GM12878 (cell line): Measurements from ENCODE around the gene HRC. TPM values are rescaled to one million over a fixed set of nuclear protein-coding genes. Genes with fewer than 3 reads are reported as not detected.

ENCODE experiments used
- ATAC-seq: fragments of 200-7000 bp; cut with Tn5 transposase; 3 replicates; pipeline ENCODE4 v1.9.1; 2020; ENCODE audit warnings: mild to moderate bottlenecking, moderate library complexity
- BruUV-seq: library from RNA; stranded (reverse); fragments of 400-500 nt; replicated peaks from 2 replicates; lab custom pipeline; 2021; lab: Mats Ljungman, UMichigan
- CTCF ChIA-PET: fragments of 300-600 bp; sonication (Branson Sonifier 250); formaldehyde crosslinking; extraction: SDS; loops from one replicate; lab custom pipeline; 2021; ENCODE audit warnings: inconsistent platforms; lab: Yijun Ruan, JAX
- POLR2A ChIA-PET: fragments of 350-600 bp; formaldehyde crosslinking; extraction: SDS; loops from one replicate; lab custom pipeline; 2021; ENCODE audit warnings: inconsistent platforms; lab: Charles Lee
- RAD21 ChIA-PET: fragments of 300-600 bp; sonication (Branson Sonifier 250); formaldehyde crosslinking; loops from one replicate; lab custom pipeline; 2023; ENCODE audit warnings: antibody characterized with exemption; ENCODE audit not compliant: unreplicated experiment; lab: Charles Lee
- SMC1A ChIA-PET: fragments of 300-600 bp; sonication (Branson Sonifier 250); formaldehyde crosslinking; loops from one replicate; lab custom pipeline; 2023; ENCODE audit not compliant: unreplicated experiment, uncharacterized antibody; lab: Charles Lee
- DNase-seq: peaks from one replicate; pipeline ENCODE4 v3.0.0-alpha.2; 2011; ENCODE audit warnings: low read depth, low spot score
- FAIRE-seq: peaks from 3 replicates; lab custom pipeline; 2011; peaks lifted over from hg19 to GRCh38; lab: Jason Lieb, UNC
- H2AFZ ChIP-seq: 2 replicates; pipeline ENCODE4 v1.6.0; 2011; ENCODE audit warnings: low read depth, low read length, control low read depth; ENCODE audit not compliant: control insufficient read depth
- H3K27ac ChIP-seq: 2 replicates; pipeline ENCODE4 v1.5.1; 2011; ENCODE audit warnings: control low read depth; ENCODE audit not compliant: control insufficient read depth, insufficient read depth
- H3K27me3 ChIP-seq, 2 experiments: replicated peaks in 1 of 2; 2 replicates each; pipeline versions ENCODE4 v1.6.0 to v1.6.1; 2011; ENCODE audit warnings: low read length in 1 of 2; ENCODE audit not compliant: control insufficient read depth in 2 of 2, insufficient read depth in 2 of 2
- H3K36me3 ChIP-seq, 2 experiments: 2 replicates each; pipeline ENCODE4 v1.5.1; 2011; ENCODE audit warnings: low read length in 1 of 2; ENCODE audit not compliant: control insufficient read depth in 2 of 2, insufficient read depth in 2 of 2
- H3K4me1 ChIP-seq: 2 replicates; pipeline ENCODE4 v1.6.1; 2011; ENCODE audit warnings: mild to moderate bottlenecking, low read length, moderate library complexity, mixed read lengths; ENCODE audit not compliant: control insufficient read depth, insufficient read depth
- H3K4me2 ChIP-seq: 2 replicates; pipeline ENCODE4 v1.6.0; 2011; ENCODE audit warnings: control low read depth; ENCODE audit not compliant: control insufficient read depth, insufficient read depth
- H3K4me3 ChIP-seq: fragments of 200-600 bp; sonication (generic); 2 replicates; pipeline ENCODE4 v1.5.1; 2016
- H3K79me2 ChIP-seq: 2 replicates; pipeline ENCODE4 v1.6.0; 2011; ENCODE audit warnings: low read length; ENCODE audit not compliant: control insufficient read depth, insufficient read depth
- H3K9ac ChIP-seq: 2 replicates; pipeline ENCODE4 v1.8.0; 2011; ENCODE audit warnings: low read length, control low read depth, mixed read lengths; ENCODE audit not compliant: control insufficient read depth, insufficient read depth
- H3K9me3 ChIP-seq: replicated peaks from 3 replicates; pipeline ENCODE4 v1.5.1; 2011; ENCODE audit warnings: mild to moderate bottlenecking, low read length; ENCODE audit not compliant: control insufficient read depth, insufficient read depth
- H4K20me1 ChIP-seq: 2 replicates; pipeline ENCODE4 v1.6.0; 2011; ENCODE audit not compliant: control insufficient read depth, insufficient read depth
- CHD1 ChIP-seq: IDR thresholded peaks from 2 replicates; pipeline ENCODE4 v1.6.1; 2012; ENCODE audit warnings: low read depth, low read length, improper control_type of control experiment
- ETV6 ChIP-seq, 2 experiments: fragments of 450-650 bp in 1 of 2; IDR thresholded peaks in 1 of 2; conservative IDR thresholded peaks in 1 of 2; 2 replicates each; pipeline ENCODE4 v1.6.1; 2014; ENCODE audit warnings: antibody characterized with exemption in 1 of 2, borderline replicate concordance in 1 of 2, low read depth in 1 of 2, mild to moderate bottlenecking in 1 of 2, moderate library complexity in 1 of 2
- MAX ChIP-seq: IDR thresholded peaks from 2 replicates; pipeline ENCODE4 v1.6.1; 2012; ENCODE audit warnings: low read depth, low read length, improper control_type of control experiment
- NR2C1 ChIP-seq: fragments of 450-650 bp; IDR thresholded peaks from 2 replicates; pipeline ENCODE4 v1.6.1; 2017; ENCODE audit warnings: antibody characterized with exemption, mild to moderate bottlenecking, moderate library complexity
- RCOR1 ChIP-seq: conservative IDR thresholded peaks from 2 replicates; pipeline ENCODE4 v1.6.1; 2012; ENCODE audit warnings: low read depth, low read length, improper control_type of control experiment
- ZBTB11 ChIP-seq: fragments of 450-650 bp; formaldehyde crosslinking; IDR thresholded peaks from 2 replicates; pipeline ENCODE4 v1.5.0; 2022; ENCODE audit warnings: mild to moderate bottlenecking, missing genetic modification characterization
- ZBTB4 ChIP-seq: fragments of 450-650 bp; formaldehyde crosslinking; IDR thresholded peaks from 2 replicates; pipeline ENCODE4 v1.4.0; 2022; ENCODE audit warnings: mild to moderate bottlenecking, moderate library complexity
- WGBS: methylation state at CpG from one replicate; pipeline ENCODE4 v1.1.6; 2016; ENCODE audit warnings: low lambda C conversion rate; ENCODE audit not compliant: insufficient replicate concordance, insufficient coverage; ENCODE audit errors: missing lambda C conversion rate; 5-methylcytosine and 5-hydroxymethylcytosine counted together
- in situ Hi-C: fragments of 300-500 bp; cut with MboI; formaldehyde crosslinking; loops from 9 replicates; pipeline ENCODE4 v1.14.3; 2018; ENCODE audit warnings: mixed read lengths
- intact Hi-C: fragments of 100-400 bp; cut with micrococcal nuclease; formaldehyde crosslinking; loops from one replicate; pipeline ENCODE4 v1.14.2; 2022; ENCODE audit not compliant: unreplicated experiment
- polyA plus RNA-seq, 11 experiments: library from polyadenylated mRNA; depleted of rRNA in 4 of 11; unstranded in 6 of 11; stranded (reverse) in 5 of 11; fragments of >200 nt; fragmentation: Nextera tagmentation in 4 of 11; fragmentation: Illumina TruSeq in 1 of 11; extraction: Ambion mirVana in 4 of 11; extraction: Trizol in 1 of 11; gene quantifications; 1 replicate in 1 of 11; 2 replicates in 10 of 11; pipeline versions ENCODE4 v1.2.1 to v1.2.3, GENCODE V29; 2011 to 2016; ENCODE audit warnings: inconsistent platforms in 2 of 11, missing spikeins in 2 of 11, low read depth in 1 of 11
- total RNA-seq, 4 experiments: library from RNA; depleted of rRNA in 3 of 4; stranded (reverse); fragments of >200 nt in 3 of 4; fragmentation: Illumina TruSeq in 1 of 4; extraction: Trizol in 1 of 4; gene quantifications; 2 replicates each; pipeline versions ENCODE4 v1.2.1 to v1.2.3, GENCODE V29; 2013 to 2021
- TF ChIP-seq, protein P1 (sequence below): IDR thresholded peaks from 2 replicates; pipeline ENCODE4 v1.6.1; 2011; ENCODE audit warnings: low read depth, mild to moderate bottlenecking, low read length, moderate library complexity, borderline replicate concordance; ENCODE audit errors: extremely low read depth

The HRC gene
- total and polyA plus RNA-seq, 10 of the 15 experiments (the other 5 are each of a cell fraction or from before 2014, with no cell fraction given): 0.10 TPM; not detected in 9

- TF ChIP-seq MAX: no peak
- TF ChIP-seq ZBTB11: no peak
- TF ChIP-seq, protein P1, sequence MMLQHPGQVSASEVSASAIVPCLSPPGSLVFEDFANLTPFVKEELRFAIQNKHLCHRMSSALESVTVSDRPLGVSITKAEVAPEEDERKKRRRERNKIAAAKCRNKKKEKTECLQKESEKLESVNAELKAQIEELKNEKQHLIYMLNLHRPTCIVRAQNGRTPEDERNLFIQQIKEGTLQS: no peak
- TF ChIP-seq RCOR1: no peak
- TF ChIP-seq ETV6 (conservative IDR thresholded peaks at IDR 0.05 in 1 of 2, IDR thresholded peaks at IDR 0.05 in 1 of 2; ENCODE audit: borderline replicate concordance in 1 of 2, low read depth in 1 of 2): no peak
- TF ChIP-seq NR2C1: no peak
- TF ChIP-seq ZBTB4: no peak
- no peak for TF ChIP-seq CHD1
- Histone ChIP-seq H3K4me1 (peaks cover 10% of the 10 kb centered on the region), H3K27me3 (peaks cover 6 to 27% of the 10 kb centered on the region in 2 experiments), H3K27ac (no peak overlapping the region), H3K79me2 (no peaks in the 10 kb centered on the region), H2AFZ (no peak overlapping the region), H4K20me1 (no peaks in the 10 kb centered on the region), H3K9ac (no peak overlapping the region), H3K4me2 (no peak overlapping the region), H3K4me3 (no peak overlapping the region), H3K36me3 (no peaks in the 10 kb centered on the region), H3K9me3 (peaks cover 4% of the 10 kb centered on the region; the same call in 2 of the 3 replicates)
- DNase-seq: no peak
- BruUV-seq: no TSS peak
- in situ Hi-C loops: no loop called here
- POLR2A ChIA-PET: no interaction called here
- CTCF ChIA-PET: no interaction called here
- no peak for ATAC-seq
- FAIRE-seq: no peak
- WGBS: 33% methylated on average over 10 of the region's 10 CpGs
- RAD21 ChIA-PET: no interaction called here
- SMC1A ChIA-PET: no interaction called here
- intact Hi-C loops: no loop called here
Observed at GRCh38 chr19:49153167-49153809, 1.9 kb downstream of the HRC start.
